Erythroblast (primary cell): ENCODE results near the gene IGLL1.

Experiments used
- GATA1 ChIP-seq: IDR thresholded peaks from 2 replicates; pipeline ENCODE4 v1.6.1; 2011; ENCODE audit warnings: low read depth, mild to moderate bottlenecking, control low read depth, low read length, moderate library complexity
- POLR2A ChIP-seq: IDR thresholded peaks from 2 replicates; pipeline ENCODE4 v1.6.1; 2011; ENCODE audit warnings: mild to moderate bottlenecking, low read length

DNA sequence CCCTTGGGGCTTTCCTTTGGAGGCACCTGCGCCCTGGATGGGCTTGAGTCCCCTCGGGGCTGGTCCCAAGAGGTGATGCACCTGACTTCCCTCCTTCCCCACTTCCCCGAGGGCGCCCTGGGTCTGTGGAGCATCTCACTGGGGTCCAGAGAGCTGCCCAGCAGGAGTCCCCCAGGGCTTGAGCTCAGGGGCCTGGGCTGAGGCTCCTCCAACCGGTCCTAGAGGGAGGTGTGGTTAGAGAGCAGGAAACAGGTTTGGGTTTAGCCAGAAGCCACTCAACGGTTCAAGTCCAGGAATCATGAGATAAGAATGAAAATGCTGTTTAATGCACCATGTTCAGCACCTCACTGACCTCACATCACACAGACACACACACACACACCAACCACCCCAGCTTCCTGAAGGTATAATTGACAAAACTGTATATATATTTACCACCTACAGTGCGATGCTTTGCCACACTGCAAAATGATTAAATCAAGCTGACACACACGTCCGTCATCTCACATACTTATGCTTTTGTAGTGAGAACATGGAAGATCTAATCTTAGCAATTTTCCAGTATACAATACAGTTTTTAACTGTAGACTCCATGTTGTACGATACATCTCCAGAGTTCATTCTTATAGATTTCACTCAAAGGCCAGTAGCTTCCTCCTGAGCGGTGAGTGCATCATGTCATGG lies 628 bp upstream of the IGLL1 start:
- TF ChIP-seq POLR2A (no peak), GATA1 (no peak)
